ENCODE measurements around the gene PPM1H.

DNA sequence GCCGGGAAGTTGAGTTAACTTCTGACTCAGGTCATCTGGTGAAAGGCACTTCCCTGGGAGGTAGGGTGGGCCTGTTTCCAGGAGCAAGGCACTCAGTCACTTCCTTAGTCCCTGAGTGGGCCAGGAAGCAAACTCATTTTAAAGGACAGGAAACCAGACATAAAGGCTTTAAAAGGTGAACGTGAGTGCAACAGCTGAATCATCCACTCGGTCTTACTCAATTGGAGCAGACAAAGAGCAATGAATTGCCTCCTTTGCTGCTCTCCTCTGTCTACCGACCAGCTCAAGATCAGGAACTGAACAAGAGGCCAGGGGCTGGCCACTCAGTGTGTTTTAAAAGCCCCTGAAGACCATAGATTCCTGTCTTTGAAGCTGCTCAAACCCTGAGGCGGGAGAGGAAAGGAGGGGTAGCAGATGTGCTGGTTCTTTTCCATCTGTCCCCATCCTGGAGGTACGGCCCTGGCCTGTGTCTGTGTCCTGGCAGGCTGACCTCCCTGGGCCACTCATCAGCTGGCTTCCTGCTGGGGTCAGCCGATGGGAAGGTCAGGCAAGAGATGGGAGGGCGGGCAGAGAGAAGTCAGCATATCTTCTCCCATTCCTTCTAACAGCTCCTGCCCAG is 148.9 kb downstream of the PPM1H start:
- TF ChIP-seq POLR2A (IDR thresholded peaks at IDR 0.05; ENCODE audit: low read length) (no peak), GATA1 (IDR thresholded peaks at IDR 0.05; ENCODE audit: low read depth, low read length) (no peak)
